GM10266 (cell line): Measurements from ENCODE around the gene XKR8.

Source experiments
- DNase-seq: peaks from one replicate; pipeline ENCODE4 v3.0.0; 2012; ENCODE audit errors: extremely low spot score
- CTCF ChIP-seq: IDR thresholded peaks from 2 replicates; pipeline ENCODE4 v1.5.1; 2012; ENCODE audit warnings: mild to moderate bottlenecking, low read depth; ENCODE audit not compliant: control insufficient read depth, insufficient read depth; ENCODE audit errors: missing control alignments

The XKR8 gene

GRCh38 chr1:27966402-27967105 is 6.8 kb downstream of the XKR8 start:
- TF ChIP-seq CTCF: no peak
- DNase-seq: no peak

- DNase-seq: no peak
- TF ChIP-seq CTCF: no peak
Observed at GRCh38 chr1:27967106-27967883, 7.5 kb downstream of the XKR8 start.

GRCh38 chr1:27967884-27968466 is 8.2 kb downstream of the XKR8 start:
- no peak for DNase-seq
- no peak for TF ChIP-seq CTCF

- no peak for DNase-seq
- TF ChIP-seq CTCF: no peak
Observed at GRCh38 chr1:27968692-27969091, 8.9 kb downstream of the XKR8 start.

GRCh38 chr1:27970401-27970800 is 10.6 kb downstream of the XKR8 start:
- no peak for TF ChIP-seq CTCF
- no peak for DNase-seq

- DNase-seq: no peak
- TF ChIP-seq CTCF: no peak
Observed at GRCh38 chr1:27971674-27972073, 11.9 kb downstream of the XKR8 start.

- TF ChIP-seq CTCF: no peak
- no peak for DNase-seq
Observed at GRCh38 chr1:27972141-27972540, 12.4 kb downstream of the XKR8 start.
